Measurements from ENCODE around the gene JAK1.

DNA sequence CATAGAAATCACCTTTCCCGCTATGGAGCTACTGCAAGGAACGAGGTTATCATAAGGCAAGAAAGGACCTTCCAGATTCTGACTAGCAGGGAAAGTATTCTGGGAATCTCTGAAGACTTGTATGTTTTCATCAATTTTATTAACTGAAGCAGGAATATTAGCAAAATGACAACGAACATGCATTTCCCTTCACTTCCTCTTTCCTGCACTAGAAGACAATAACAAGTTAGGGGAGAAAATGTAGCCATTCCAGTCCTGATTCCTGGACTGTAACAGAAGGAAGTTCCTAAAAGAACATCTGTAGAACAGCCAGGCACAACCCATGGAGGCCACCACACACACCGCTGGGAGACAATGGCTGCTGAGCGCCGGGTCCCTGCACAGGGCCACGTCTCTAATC, 114.7 kb downstream of the JAK1 start:
- TF ChIP-seq EZH2phosphoT487 (IDR thresholded peaks at IDR 0.05; ENCODE audit: insufficient read depth, low read depth) (no peak), EZH2 (IDR thresholded peaks at IDR 0.05; ENCODE audit: insufficient read depth, poor library complexity, severe bottlenecking) (no peak)

Measured in GM23248 (cell line).